ENCODE measurements around the gene WNT3A. TPM values are rescaled to one million over a fixed set of nuclear protein-coding genes. Genes with fewer than 3 reads are reported as not detected.
A peak's percentile ranks its signal among the peaks of the same experiment; 100 is the strongest.

The WNT3A gene
- total and polyA plus RNA-seq, 9 donors = not detected

DNA sequence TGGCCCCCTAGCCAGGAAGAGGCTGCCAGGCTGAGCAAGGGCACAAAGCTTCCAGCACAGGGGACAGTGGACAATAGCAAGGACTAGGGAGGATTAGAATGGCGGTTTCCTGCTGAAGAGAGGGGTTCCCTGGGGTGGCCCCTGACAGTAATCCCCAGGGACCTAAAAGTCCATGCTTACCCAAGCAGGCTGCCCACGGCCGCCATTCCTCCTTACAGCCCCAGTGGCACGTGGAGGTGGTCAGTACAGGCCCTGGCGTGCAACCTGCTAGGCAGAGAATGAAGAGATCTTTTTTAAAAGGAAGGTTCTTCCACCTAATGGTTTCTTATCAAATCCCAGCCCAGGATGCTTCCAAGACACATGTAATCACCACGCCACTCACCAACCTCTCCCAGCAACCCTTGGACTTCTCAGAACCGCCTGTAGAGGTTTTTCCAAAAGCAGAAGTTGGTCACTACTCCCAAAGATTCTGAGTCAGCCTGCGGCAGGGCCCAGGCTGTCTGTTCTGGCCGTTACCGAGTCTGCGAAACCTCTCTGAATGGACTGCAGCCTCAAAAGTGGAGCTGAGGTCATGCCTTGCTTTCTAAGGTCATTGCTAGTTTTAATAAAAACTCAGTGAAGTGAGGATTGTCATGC, 101.4 kb downstream of the WNT3A start:
- H3K4me1 ChIP-seq (ENCODE audit: insufficient read depth) = peaks cover 5% of the 10 kb centered on the region
- intact Hi-C loops (cut with DNase I) = loop anchor here in 1 of 4 donors (2.0 kb wide), 1 partner anchor 59 kb away; no protein-coding TSS in a partner anchor
- TF ChIP-seq, protein P1, sequence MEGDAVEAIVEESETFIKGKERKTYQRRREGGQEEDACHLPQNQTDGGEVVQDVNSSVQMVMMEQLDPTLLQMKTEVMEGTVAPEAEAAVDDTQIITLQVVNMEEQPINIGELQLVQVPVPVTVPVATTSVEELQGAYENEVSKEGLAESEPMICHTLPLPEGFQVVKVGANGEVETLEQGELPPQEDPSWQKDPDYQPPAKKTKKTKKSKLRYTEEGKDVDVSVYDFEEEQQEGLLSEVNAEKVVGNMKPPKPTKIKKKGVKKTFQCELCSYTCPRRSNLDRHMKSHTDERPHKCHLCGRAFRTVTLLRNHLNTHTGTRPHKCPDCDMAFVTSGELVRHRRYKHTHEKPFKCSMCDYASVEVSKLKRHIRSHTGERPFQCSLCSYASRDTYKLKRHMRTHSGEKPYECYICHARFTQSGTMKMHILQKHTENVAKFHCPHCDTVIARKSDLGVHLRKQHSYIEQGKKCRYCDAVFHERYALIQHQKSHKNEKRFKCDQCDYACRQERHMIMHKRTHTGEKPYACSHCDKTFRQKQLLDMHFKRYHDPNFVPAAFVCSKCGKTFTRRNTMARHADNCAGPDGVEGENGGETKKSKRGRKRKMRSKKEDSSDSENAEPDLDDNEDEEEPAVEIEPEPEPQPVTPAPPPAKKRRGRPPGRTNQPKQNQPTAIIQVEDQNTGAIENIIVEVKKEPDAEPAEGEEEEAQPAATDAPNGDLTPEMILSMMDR (IDR thresholded peaks at IDR 0.05) = no peak
- TF ChIP-seq POLR2A (IDR thresholded peaks at IDR 0.05) = no peak
- TF ChIP-seq EP300 (IDR thresholded peaks at IDR 0.05) = no peak
- H3K4me3 ChIP-seq = peak overlapping the region; percentile 72
- peak overlapping the region; percentile 74 for H3K27ac ChIP-seq
- 74 to 76% (median 75%) methylated on average over 11 of the region's 11 CpGs for WGBS, 3 donors
- no peaks in the 10 kb centered on the region for H3K9me3 ChIP-seq
- no peaks in the 10 kb centered on the region for H3K36me3 ChIP-seq
- DNase-seq = peak in 1 of 5 donors; percentile 31
- H3K27me3 ChIP-seq = no peaks in the 10 kb centered on the region

GRCh38 chr1:228108742-228109072, 101.9 kb downstream of the WNT3A start:
- H3K4me1 ChIP-seq (ENCODE audit: insufficient read depth) = peaks cover 5% of the 10 kb centered on the region
- intact Hi-C loops (cut with DNase I) = loop anchor here in 1 of 4 donors (2.0 kb wide), 1 partner anchor 58 kb away; no protein-coding TSS in a partner anchor
- H3K27ac ChIP-seq = peak overlapping the region; percentile 74
- no peaks in the 10 kb centered on the region for H3K36me3 ChIP-seq
- no peak for DNase-seq
- TF ChIP-seq, protein P1 (IDR thresholded peaks at IDR 0.05) = no peak
- TF ChIP-seq EP300 (IDR thresholded peaks at IDR 0.05) = no peak
- TF ChIP-seq POLR2A (IDR thresholded peaks at IDR 0.05) = no peak
- no peaks in the 10 kb centered on the region for H3K27me3 ChIP-seq
- peak overlapping the region; percentile 72 for H3K4me3 ChIP-seq
- WGBS, 3 donors = 1 to 5% (median 5%) methylated on average over 8 of the region's 8 CpGs
- H3K9me3 ChIP-seq = no peaks in the 10 kb centered on the region

DNA sequence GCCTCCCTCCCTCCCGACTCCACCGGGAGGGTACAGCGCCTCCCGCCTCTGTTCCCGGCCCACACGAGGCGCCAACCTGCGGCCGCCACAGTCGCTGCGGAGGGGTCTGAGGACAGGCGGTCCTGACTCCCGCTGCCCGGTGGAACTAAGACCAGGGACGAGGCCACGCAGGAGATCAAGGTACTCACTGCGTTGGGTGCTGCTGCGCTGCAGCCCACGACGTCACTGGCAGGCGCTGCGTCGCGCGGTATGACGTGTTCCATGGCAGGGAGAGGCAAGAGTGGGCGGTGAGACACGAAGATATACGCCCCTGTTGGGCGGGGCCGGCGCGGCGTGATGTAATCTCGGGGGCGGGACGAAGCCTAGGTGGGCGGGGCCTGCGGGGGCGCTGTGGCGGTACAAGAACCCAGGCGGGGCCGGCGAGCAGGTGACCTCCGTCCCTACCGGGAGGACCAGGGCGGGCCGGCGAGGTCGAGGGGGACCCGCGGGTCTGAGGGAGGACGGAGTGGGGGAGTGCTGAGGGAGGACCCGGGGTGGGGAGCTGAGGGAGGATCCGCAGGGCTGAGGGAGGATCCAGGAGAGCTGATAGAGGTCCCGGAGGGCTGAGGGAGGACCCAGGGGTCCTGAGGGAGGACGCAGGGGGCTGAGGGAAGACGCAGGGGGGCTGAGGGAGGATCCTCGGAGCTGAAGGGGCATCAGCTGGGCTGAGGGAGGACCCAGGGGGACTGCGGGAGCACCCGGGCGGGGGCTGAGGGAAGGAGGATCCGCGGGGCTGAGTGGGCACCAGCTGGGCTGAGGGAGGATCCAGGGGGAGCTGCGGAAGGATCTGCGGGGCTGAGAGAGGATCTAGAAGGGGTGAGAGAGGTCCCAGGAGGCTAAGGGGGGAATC, 102.5 kb downstream of the WNT3A start, which contains the start of gene MRPL55:
Gene MRPL55, minus strand, starts transcription at position 227 of the 889 bp plus-strand sequence. CDS start 1,039 bp downstream, outside the sequence.
- intact Hi-C loops (cut with DNase I) = loop anchor here in 1 of 4 donors (2.0 kb wide), 1 partner anchor 57 kb away; no protein-coding TSS in a partner anchor
- peaks cover 5% of the 10 kb centered on the region for H3K4me1 ChIP-seq (ENCODE audit: insufficient read depth)
- no peaks in the 10 kb centered on the region for H3K9me3 ChIP-seq
- whole genome bisulfite sequencing, 3 donors = 1% methylated on average over 63 to 66 of the region's 66 CpGs
- H3K27ac ChIP-seq = peak within 1 kb of the TSS; percentile 74
- peak; percentile 94 for TF ChIP-seq POLR2A (IDR thresholded peaks at IDR 0.05)
- TF ChIP-seq, protein P1 (IDR thresholded peaks at IDR 0.05) = peak in 1 of 3 donors; percentile 18
- no peak for TF ChIP-seq EP300 (IDR thresholded peaks at IDR 0.05)
- no peaks in the 10 kb centered on the region for H3K36me3 ChIP-seq
- peak; percentile 98 to 100 (median 99) for DNase-seq
- H3K27me3 ChIP-seq = no peaks in the 10 kb centered on the region
- peak within 1 kb of the TSS; percentile 72 for H3K4me3 ChIP-seq

DNA sequence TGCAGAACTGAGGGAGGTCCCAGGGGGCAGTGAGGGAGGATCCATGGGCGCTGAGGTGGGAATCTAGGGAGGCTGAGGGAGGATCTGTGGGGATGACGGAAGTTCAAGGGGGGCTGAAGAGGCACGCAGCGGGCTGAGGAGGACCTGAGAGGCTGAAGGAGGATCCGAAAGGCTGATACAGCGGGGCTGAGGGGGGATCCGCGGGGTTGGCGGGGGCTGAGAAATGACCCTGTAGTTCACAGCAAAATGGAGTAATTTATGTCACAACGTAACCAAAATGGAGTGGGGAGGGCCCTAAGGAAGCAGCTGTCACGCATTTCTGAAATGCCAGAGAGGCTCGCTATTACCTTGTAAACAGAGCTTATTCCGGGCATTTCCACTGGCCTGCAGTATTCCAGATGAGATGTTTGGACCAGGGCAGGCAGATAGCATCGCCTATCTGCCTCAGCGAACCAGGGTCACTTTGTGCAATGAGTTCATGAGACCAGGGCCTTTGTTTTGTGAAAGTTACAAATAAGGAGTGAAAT, 103.2 kb downstream of the WNT3A start:
- Histone ChIP-seq H3K4me3 (peak overlapping the region; percentile 72), H3K27me3 (no peaks in the 10 kb centered on the region), H3K9me3 (no peaks in the 10 kb centered on the region), H3K36me3 (no peaks in the 10 kb centered on the region), H3K4me1 (ENCODE audit: insufficient read depth) (peaks cover 5% of the 10 kb centered on the region), H3K27ac (peak overlapping the region; percentile 73 to 74)
- peak in 2 of 5 donors; percentile 54 to 63 for DNase-seq
- 4 to 10% (median 9%) methylated on average over 15 of the region's 15 CpGs for WGBS, 3 donors
- TF ChIP-seq, protein P1 (IDR thresholded peaks at IDR 0.05) = no peak
- TF ChIP-seq POLR2A (IDR thresholded peaks at IDR 0.05) = peak; percentile 6
- intact Hi-C loops (cut with DNase I) = loop anchor here in 1 of 4 donors (2.0 kb wide), 1 partner anchor 57 kb away; no protein-coding TSS in a partner anchor
